ENCODE results near the gene LY9.

- TF ChIP-seq CTCF (conservative IDR thresholded peaks at IDR 0.05; ENCODE audit: low read depth, low read length) (no peak), EZH2 (IDR thresholded peaks at IDR 0.05; ENCODE audit: low read length, unreplicated experiment) (no peak), EZH2phosphoT487 (IDR thresholded peaks at IDR 0.05; ENCODE audit: borderline replicate concordance, low read length) (no peak)
These were observed 72.2 kb downstream of the LY9 start for GRCh38 chr1:160868141-160868540.
